GM23338 (cell line): ENCODE results near the gene CHST4. TPM values are rescaled to one million over a fixed set of nuclear protein-coding genes. Genes with fewer than 3 reads are reported as not detected.

Source experiments
- ATAC-seq: fragments of 200-7000 bp; cut with Tn5 transposase; 3 replicates; pipeline ENCODE4 v1.9.1; 2020
- DNase-seq: peaks from one replicate; pipeline ENCODE4 v3.0.0-alpha.2; 2015; ENCODE audit warnings: low spot score
- H2AFZ ChIP-seq: fragments of 200-600 bp; sonication (generic); 2 replicates; pipeline ENCODE4 v1.8.0; 2016; ENCODE audit warnings: antibody characterized with exemption, mild to moderate bottlenecking, moderate library complexity
- H3F3A ChIP-seq: fragments of 200-600 bp; sonication (generic); replicated peaks from 2 replicates; pipeline ENCODE4 v1.8.0; 2017; ENCODE audit warnings: antibody characterized with exemption, mixed run types, low read depth
- H3K27ac ChIP-seq: fragments of 200-600 bp; sonication (generic); 2 replicates; pipeline ENCODE4 v1.6.1; 2016; ENCODE audit warnings: low read depth
- H3K27me3 ChIP-seq: fragments of 200-600 bp; sonication (generic); 2 replicates; pipeline ENCODE4 v1.8.0; 2016; ENCODE audit warnings: mild to moderate bottlenecking, mixed run types, moderate library complexity; ENCODE audit not compliant: insufficient read depth
- H3K36me3 ChIP-seq: fragments of 200-600 bp; sonication (generic); 2 replicates; pipeline ENCODE4 v1.8.0; 2016; ENCODE audit warnings: mild to moderate bottlenecking; ENCODE audit not compliant: insufficient read depth
- H3K4me1 ChIP-seq: fragments of 200-600 bp; sonication (generic); 2 replicates; pipeline ENCODE4 v1.8.0; 2016; ENCODE audit warnings: mild to moderate bottlenecking, moderate library complexity; ENCODE audit not compliant: insufficient read depth
- H3K4me2 ChIP-seq: fragments of 200-600 bp; sonication (generic); 2 replicates; pipeline ENCODE4 v1.7.1; 2017; ENCODE audit warnings: mixed run types
- H3K4me3 ChIP-seq: fragments of 200-600 bp; sonication (generic); 2 replicates; pipeline ENCODE4 v1.6.1; 2016; ENCODE audit warnings: mixed run types
- H3K79me2 ChIP-seq: fragments of 200-600 bp; sonication (generic); replicated peaks from 2 replicates; pipeline ENCODE4 v1.8.0; 2017; ENCODE audit warnings: mild to moderate bottlenecking; ENCODE audit not compliant: insufficient read depth
- H3K9me2 ChIP-seq: fragments of 200-600 bp; sonication (generic); 2 replicates; pipeline ENCODE4 v1.8.0; 2017; ENCODE audit not compliant: insufficient read depth
- H4K20me1 ChIP-seq: fragments of 200-600 bp; sonication (generic); replicated peaks from 2 replicates; pipeline ENCODE4 v1.8.0; 2017; ENCODE audit warnings: mild to moderate bottlenecking; ENCODE audit not compliant: insufficient read depth
- H3K27ac Mint-ChIP-seq: 2 replicates; pipeline ENCODE4 v1.8.0; 2020; ENCODE audit warnings: inconsistent platforms, mild to moderate bottlenecking, moderate library complexity, mixed read lengths
- H3K27me3 Mint-ChIP-seq: 3 replicates; pipeline ENCODE4 v1.8.0; 2022; ENCODE audit warnings: low read depth, mild to moderate bottlenecking, moderate library complexity, mixed read lengths, inconsistent platforms; ENCODE audit not compliant: insufficient read depth, poor library complexity
- H3K36me3 Mint-ChIP-seq: 3 replicates; pipeline ENCODE4 v1.8.0; 2021; ENCODE audit warnings: low read depth, mild to moderate bottlenecking, inconsistent platforms, moderate library complexity, mixed read lengths
- H3K4me1 Mint-ChIP-seq: 3 replicates; pipeline ENCODE4 v1.8.0; 2020; ENCODE audit warnings: mild to moderate bottlenecking, inconsistent platforms, mixed read lengths
- H3K4me3 Mint-ChIP-seq: 3 replicates; pipeline ENCODE4 v1.8.0; 2021; ENCODE audit warnings: moderate library complexity, mild to moderate bottlenecking, inconsistent platforms, mixed read lengths
- H3K9me3 Mint-ChIP-seq: 3 replicates; pipeline ENCODE4 v1.8.0; 2020; ENCODE audit warnings: moderate library complexity, mild to moderate bottlenecking, inconsistent platforms, mixed read lengths
- CREB1 ChIP-seq: fragments of 250-450 bp; sonication (Bioruptor Pico); IDR thresholded peaks from 2 replicates; pipeline ENCODE4 v1.5.0; 2020; ENCODE audit warnings: low read depth, mild to moderate bottlenecking, moderate library complexity
- EZH2 ChIP-seq: fragments of 200-600 bp; sonication (generic); IDR thresholded peaks from one replicate; pipeline ENCODE4 v1.8.0; 2017; ENCODE audit warnings: antibody characterized with exemption, mild to moderate bottlenecking, low read depth; ENCODE audit not compliant: unreplicated experiment
- EZH2phosphoT487 ChIP-seq: fragments of 200-600 bp; sonication (generic); IDR thresholded peaks from one replicate; pipeline ENCODE4 v1.8.1; 2018; ENCODE audit warnings: antibody characterized with exemption; ENCODE audit not compliant: unreplicated experiment
- JUNB ChIP-seq: IDR thresholded peaks from one replicate; pipeline ENCODE4 v1.6.1; 2016; ENCODE audit warnings: antibody characterized with exemption; ENCODE audit not compliant: unreplicated experiment
- NANOG ChIP-seq: IDR thresholded peaks from 2 replicates; pipeline ENCODE4 v1.6.1; 2016; ENCODE audit warnings: antibody characterized with exemption, borderline replicate concordance
- POLR2AphosphoS5 ChIP-seq: IDR thresholded peaks from 2 replicates; pipeline ENCODE4 v1.6.1; 2016; ENCODE audit warnings: antibody characterized with exemption, low read depth
- STAT1 ChIP-seq: IDR thresholded peaks from one replicate; pipeline ENCODE4 v1.6.1; 2016; ENCODE audit warnings: antibody characterized with exemption; ENCODE audit not compliant: unreplicated experiment
- ZNF114 ChIP-seq: fragments of 250-450 bp; sonication (Bioruptor Pico); IDR thresholded peaks from 2 replicates; pipeline ENCODE4 v1.5.0; 2020; ENCODE audit warnings: mild to moderate bottlenecking, moderate library complexity
- ZNF331 ChIP-seq: fragments of 250-450 bp; sonication (Bioruptor Pico); IDR thresholded peaks from 2 replicates; pipeline ENCODE4 v1.5.0; 2020; ENCODE audit warnings: low read depth, mild to moderate bottlenecking, moderate library complexity
- polyA plus RNA-seq: library from polyadenylated mRNA; unstranded; fragments of >200 nt; fragmentation: Nextera tagmentation; extraction: Ambion mirVana; gene quantifications from 2 replicates; pipeline ENCODE4 v1.2.1, GENCODE V29; 2016
- total RNA-seq: library from RNA; depleted of rRNA; stranded (reverse); fragments of >200 nt; shearing (Covaris generic); gene quantifications from 2 replicates; pipeline ENCODE4 v1.2.3, GENCODE V29; 2014
- TF ChIP-seq, protein P1 (sequence below): fragments of 250-450 bp; sonication (Bioruptor Pico); IDR thresholded peaks from 2 replicates; pipeline ENCODE4 v1.5.0; 2020; ENCODE audit warnings: mild to moderate bottlenecking, moderate library complexity
- TF ChIP-seq, protein P2 (sequence below): IDR thresholded peaks from one replicate; pipeline ENCODE4 v1.6.1; 2018; ENCODE audit warnings: antibody characterized with exemption; ENCODE audit not compliant: unreplicated experiment
- TF ChIP-seq, protein P3 (sequence below), 2 experiments: fragments of 200-600 bp in 1 of 2; sonication (generic) in 1 of 2; conservative IDR thresholded peaks; 2 replicates each; pipeline versions ENCODE4 v1.5.1 to v1.6.1; 2016 to 2017; ENCODE audit warnings: antibody characterized with exemption in 2 of 2, low read depth in 2 of 2, mild to moderate bottlenecking in 2 of 2, moderate library complexity in 1 of 2
- TF ChIP-seq, protein P4 (sequence below): IDR thresholded peaks from 2 replicates; pipeline ENCODE4 v1.6.1; 2016; ENCODE audit warnings: antibody characterized with exemption

CHST4 gene
- total and polyA plus RNA-seq, 2 experiments from 2014 or later: 5.5 to 17.8 TPM

DNA sequence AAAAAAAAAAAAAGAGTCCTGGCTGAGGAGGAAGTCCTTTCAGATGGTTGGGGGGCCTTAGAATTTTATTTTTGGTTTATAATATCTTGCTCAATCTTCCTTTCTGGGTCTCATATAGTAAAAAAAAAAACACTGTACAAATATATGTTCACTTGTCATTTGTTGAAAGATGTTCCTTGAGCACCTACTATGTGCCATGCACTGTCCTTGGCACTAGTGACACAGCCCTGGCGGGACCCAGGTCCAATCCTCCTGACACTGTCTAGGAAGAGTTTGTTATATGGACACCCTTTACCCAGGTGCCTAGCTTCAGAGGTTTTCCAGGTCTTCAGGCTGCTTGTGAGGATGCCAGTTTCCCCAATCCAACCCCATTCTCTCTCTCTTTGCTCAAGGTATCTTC lies 2.0 kb downstream of the CHST4 start:
- H4K20me1 ChIP-seq: no peaks in the 10 kb centered on the region
- no peaks in the 10 kb centered on the region for H3K9me2 ChIP-seq
- no peak overlapping the region for H3K27ac Mint-ChIP-seq
- peaks cover 19% of the 10 kb centered on the region; the same call in 1 of the 2 replicates for H3K79me2 ChIP-seq
- ATAC-seq (no peak), DNase-seq (no peak)
- H3K36me3 ChIP-seq: no peaks in the 10 kb centered on the region
- no peak overlapping the region for H3K27ac ChIP-seq
- H3K4me3 ChIP-seq: no peak overlapping the region
- no peak overlapping the region for H3K4me3 Mint-ChIP-seq
- peaks cover 27% of the 10 kb centered on the region for H3K4me1 ChIP-seq
- no peak overlapping the region for H2AFZ ChIP-seq
- TF ChIP-seq STAT1: no peak
- TF ChIP-seq NANOG: no peak
- TF ChIP-seq POLR2AphosphoS5: no peak
- TF ChIP-seq, protein P1, sequence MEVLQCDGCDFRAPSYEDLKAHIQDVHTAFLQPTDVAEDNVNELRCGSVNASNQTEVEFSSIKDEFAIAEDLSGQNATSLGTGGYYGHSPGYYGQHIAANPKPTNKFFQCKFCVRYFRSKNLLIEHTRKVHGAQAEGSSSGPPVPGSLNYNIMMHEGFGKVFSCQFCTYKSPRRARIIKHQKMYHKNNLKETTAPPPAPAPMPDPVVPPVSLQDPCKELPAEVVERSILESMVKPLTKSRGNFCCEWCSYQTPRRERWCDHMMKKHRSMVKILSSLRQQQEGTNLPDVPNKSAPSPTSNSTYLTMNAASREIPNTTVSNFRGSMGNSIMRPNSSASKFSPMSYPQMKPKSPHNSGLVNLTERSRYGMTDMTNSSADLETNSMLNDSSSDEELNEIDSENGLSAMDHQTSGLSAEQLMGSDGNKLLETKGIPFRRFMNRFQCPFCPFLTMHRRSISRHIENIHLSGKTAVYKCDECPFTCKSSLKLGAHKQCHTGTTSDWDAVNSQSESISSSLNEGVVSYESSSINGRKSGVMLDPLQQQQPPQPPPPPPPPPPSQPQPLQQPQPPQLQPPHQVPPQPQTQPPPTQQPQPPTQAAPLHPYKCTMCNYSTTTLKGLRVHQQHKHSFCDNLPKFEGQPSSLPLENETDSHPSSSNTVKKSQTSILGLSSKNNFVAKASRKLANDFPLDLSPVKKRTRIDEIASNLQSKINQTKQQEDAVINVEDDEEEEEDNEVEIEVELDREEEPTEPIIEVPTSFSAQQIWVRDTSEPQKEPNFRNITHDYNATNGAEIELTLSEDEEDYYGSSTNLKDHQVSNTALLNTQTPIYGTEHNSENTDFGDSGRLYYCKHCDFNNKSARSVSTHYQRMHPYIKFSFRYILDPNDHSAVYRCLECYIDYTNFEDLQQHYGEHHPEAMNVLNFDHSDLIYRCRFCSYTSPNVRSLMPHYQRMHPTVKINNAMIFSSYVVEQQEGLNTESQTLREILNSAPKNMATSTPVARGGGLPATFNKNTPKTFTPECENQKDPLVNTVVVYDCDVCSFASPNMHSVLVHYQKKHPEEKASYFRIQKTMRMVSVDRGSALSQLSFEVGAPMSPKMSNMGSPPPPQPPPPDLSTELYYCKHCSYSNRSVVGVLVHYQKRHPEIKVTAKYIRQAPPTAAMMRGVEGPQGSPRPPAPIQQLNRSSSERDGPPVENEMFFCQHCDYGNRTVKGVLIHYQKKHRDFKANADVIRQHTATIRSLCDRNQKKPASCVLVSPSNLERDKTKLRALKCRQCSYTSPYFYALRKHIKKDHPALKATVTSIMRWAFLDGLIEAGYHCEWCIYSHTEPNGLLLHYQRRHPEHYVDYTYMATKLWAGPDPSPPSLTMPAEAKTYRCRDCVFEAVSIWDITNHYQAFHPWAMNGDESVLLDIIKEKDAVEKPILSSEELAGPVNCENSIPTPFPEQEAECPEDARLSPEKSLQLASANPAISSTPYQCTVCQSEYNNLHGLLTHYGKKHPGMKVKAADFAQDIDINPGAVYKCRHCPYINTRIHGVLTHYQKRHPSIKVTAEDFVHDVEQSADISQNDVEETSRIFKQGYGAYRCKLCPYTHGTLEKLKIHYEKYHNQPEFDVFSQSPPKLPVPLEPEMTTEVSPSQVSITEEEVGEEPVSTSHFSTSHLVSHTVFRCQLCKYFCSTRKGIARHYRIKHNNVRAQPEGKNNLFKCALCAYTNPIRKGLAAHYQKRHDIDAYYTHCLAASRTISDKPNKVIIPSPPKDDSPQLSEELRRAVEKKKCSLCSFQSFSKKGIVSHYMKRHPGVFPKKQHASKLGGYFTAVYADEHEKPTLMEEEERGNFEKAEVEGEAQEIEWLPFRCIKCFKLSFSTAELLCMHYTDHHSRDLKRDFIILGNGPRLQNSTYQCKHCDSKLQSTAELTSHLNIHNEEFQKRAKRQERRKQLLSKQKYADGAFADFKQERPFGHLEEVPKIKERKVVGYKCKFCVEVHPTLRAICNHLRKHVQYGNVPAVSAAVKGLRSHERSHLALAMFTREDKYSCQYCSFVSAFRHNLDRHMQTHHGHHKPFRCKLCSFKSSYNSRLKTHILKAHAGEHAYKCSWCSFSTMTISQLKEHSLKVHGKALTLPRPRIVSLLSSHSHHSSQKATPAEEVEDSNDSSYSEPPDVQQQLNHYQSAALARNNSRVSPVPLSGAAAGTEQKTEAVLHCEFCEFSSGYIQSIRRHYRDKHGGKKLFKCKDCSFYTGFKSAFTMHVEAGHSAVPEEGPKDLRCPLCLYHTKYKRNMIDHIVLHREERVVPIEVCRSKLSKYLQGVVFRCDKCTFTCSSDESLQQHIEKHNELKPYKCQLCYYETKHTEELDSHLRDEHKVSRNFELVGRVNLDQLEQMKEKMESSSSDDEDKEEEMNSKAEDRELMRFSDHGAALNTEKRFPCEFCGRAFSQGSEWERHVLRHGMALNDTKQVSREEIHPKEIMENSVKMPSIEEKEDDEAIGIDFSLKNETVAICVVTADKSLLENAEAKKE (CRISPR knock-in tag): no peak
- no peak for TF ChIP-seq ZNF114 (CRISPR knock-in tag)
- no peak for TF ChIP-seq EZH2
- TF ChIP-seq ZNF331 (CRISPR knock-in tag): no peak
- TF ChIP-seq, protein P2, sequence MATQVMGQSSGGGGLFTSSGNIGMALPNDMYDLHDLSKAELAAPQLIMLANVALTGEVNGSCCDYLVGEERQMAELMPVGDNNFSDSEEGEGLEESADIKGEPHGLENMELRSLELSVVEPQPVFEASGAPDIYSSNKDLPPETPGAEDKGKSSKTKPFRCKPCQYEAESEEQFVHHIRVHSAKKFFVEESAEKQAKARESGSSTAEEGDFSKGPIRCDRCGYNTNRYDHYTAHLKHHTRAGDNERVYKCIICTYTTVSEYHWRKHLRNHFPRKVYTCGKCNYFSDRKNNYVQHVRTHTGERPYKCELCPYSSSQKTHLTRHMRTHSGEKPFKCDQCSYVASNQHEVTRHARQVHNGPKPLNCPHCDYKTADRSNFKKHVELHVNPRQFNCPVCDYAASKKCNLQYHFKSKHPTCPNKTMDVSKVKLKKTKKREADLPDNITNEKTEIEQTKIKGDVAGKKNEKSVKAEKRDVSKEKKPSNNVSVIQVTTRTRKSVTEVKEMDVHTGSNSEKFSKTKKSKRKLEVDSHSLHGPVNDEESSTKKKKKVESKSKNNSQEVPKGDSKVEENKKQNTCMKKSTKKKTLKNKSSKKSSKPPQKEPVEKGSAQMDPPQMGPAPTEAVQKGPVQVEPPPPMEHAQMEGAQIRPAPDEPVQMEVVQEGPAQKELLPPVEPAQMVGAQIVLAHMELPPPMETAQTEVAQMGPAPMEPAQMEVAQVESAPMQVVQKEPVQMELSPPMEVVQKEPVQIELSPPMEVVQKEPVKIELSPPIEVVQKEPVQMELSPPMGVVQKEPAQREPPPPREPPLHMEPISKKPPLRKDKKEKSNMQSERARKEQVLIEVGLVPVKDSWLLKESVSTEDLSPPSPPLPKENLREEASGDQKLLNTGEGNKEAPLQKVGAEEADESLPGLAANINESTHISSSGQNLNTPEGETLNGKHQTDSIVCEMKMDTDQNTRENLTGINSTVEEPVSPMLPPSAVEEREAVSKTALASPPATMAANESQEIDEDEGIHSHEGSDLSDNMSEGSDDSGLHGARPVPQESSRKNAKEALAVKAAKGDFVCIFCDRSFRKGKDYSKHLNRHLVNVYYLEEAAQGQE: no peak
- TF ChIP-seq JUNB: no peak
- TF ChIP-seq, protein P3, sequence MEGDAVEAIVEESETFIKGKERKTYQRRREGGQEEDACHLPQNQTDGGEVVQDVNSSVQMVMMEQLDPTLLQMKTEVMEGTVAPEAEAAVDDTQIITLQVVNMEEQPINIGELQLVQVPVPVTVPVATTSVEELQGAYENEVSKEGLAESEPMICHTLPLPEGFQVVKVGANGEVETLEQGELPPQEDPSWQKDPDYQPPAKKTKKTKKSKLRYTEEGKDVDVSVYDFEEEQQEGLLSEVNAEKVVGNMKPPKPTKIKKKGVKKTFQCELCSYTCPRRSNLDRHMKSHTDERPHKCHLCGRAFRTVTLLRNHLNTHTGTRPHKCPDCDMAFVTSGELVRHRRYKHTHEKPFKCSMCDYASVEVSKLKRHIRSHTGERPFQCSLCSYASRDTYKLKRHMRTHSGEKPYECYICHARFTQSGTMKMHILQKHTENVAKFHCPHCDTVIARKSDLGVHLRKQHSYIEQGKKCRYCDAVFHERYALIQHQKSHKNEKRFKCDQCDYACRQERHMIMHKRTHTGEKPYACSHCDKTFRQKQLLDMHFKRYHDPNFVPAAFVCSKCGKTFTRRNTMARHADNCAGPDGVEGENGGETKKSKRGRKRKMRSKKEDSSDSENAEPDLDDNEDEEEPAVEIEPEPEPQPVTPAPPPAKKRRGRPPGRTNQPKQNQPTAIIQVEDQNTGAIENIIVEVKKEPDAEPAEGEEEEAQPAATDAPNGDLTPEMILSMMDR (conservative IDR thresholded peaks at IDR 0.05; ENCODE audit: low read depth in 2 of 2): no peak
- TF ChIP-seq, protein P4, sequence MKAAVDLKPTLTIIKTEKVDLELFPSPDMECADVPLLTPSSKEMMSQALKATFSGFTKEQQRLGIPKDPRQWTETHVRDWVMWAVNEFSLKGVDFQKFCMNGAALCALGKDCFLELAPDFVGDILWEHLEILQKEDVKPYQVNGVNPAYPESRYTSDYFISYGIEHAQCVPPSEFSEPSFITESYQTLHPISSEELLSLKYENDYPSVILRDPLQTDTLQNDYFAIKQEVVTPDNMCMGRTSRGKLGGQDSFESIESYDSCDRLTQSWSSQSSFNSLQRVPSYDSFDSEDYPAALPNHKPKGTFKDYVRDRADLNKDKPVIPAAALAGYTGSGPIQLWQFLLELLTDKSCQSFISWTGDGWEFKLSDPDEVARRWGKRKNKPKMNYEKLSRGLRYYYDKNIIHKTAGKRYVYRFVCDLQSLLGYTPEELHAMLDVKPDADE: no peak
- no peak for TF ChIP-seq EZH2phosphoT487
- no peak for TF ChIP-seq CREB1 (CRISPR knock-in tag)
- peaks cover 27% of the 10 kb centered on the region for H3K4me1 Mint-ChIP-seq
- H3K27me3 Mint-ChIP-seq: peaks cover 3% of the 10 kb centered on the region
- no peaks in the 10 kb centered on the region for H3K27me3 ChIP-seq
- H3K4me2 ChIP-seq: no peak overlapping the region
- H3K36me3 Mint-ChIP-seq: no peaks in the 10 kb centered on the region
- no peaks in the 10 kb centered on the region for H3K9me3 Mint-ChIP-seq
- H3F3A ChIP-seq: no peaks in the 10 kb centered on the region
